GM23338 (cell line): ENCODE results near the gene TPRG1. TPM values are rescaled to one million over a fixed set of nuclear protein-coding genes. Genes with fewer than 3 reads are reported as not detected.

Source experiments
- ATAC-seq: fragments of 200-7000 bp; cut with Tn5 transposase; 3 replicates; pipeline ENCODE4 v1.9.1; 2020
- DNase-seq: peaks from one replicate; pipeline ENCODE4 v3.0.0-alpha.2; 2015; ENCODE audit warnings: low spot score
- H2AFZ ChIP-seq: fragments of 200-600 bp; sonication (generic); 2 replicates; pipeline ENCODE4 v1.8.0; 2016; ENCODE audit warnings: antibody characterized with exemption, mild to moderate bottlenecking, moderate library complexity
- H3F3A ChIP-seq: fragments of 200-600 bp; sonication (generic); replicated peaks from 2 replicates; pipeline ENCODE4 v1.8.0; 2017; ENCODE audit warnings: antibody characterized with exemption, mixed run types, low read depth
- H3K27ac ChIP-seq: fragments of 200-600 bp; sonication (generic); 2 replicates; pipeline ENCODE4 v1.6.1; 2016; ENCODE audit warnings: low read depth
- H3K27me3 ChIP-seq: fragments of 200-600 bp; sonication (generic); 2 replicates; pipeline ENCODE4 v1.8.0; 2016; ENCODE audit warnings: mild to moderate bottlenecking, mixed run types, moderate library complexity; ENCODE audit not compliant: insufficient read depth
- H3K36me3 ChIP-seq: fragments of 200-600 bp; sonication (generic); 2 replicates; pipeline ENCODE4 v1.8.0; 2016; ENCODE audit warnings: mild to moderate bottlenecking; ENCODE audit not compliant: insufficient read depth
- H3K4me1 ChIP-seq: fragments of 200-600 bp; sonication (generic); 2 replicates; pipeline ENCODE4 v1.8.0; 2016; ENCODE audit warnings: mild to moderate bottlenecking, moderate library complexity; ENCODE audit not compliant: insufficient read depth
- H3K4me2 ChIP-seq: fragments of 200-600 bp; sonication (generic); 2 replicates; pipeline ENCODE4 v1.7.1; 2017; ENCODE audit warnings: mixed run types
- H3K4me3 ChIP-seq: fragments of 200-600 bp; sonication (generic); 2 replicates; pipeline ENCODE4 v1.6.1; 2016; ENCODE audit warnings: mixed run types
- H3K79me2 ChIP-seq: fragments of 200-600 bp; sonication (generic); replicated peaks from 2 replicates; pipeline ENCODE4 v1.8.0; 2017; ENCODE audit warnings: mild to moderate bottlenecking; ENCODE audit not compliant: insufficient read depth
- H3K9me2 ChIP-seq: fragments of 200-600 bp; sonication (generic); 2 replicates; pipeline ENCODE4 v1.8.0; 2017; ENCODE audit not compliant: insufficient read depth
- H4K20me1 ChIP-seq: fragments of 200-600 bp; sonication (generic); replicated peaks from 2 replicates; pipeline ENCODE4 v1.8.0; 2017; ENCODE audit warnings: mild to moderate bottlenecking; ENCODE audit not compliant: insufficient read depth
- H3K27ac Mint-ChIP-seq: 2 replicates; pipeline ENCODE4 v1.8.0; 2020; ENCODE audit warnings: inconsistent platforms, mild to moderate bottlenecking, moderate library complexity, mixed read lengths
- H3K27me3 Mint-ChIP-seq: 3 replicates; pipeline ENCODE4 v1.8.0; 2022; ENCODE audit warnings: low read depth, mild to moderate bottlenecking, moderate library complexity, mixed read lengths, inconsistent platforms; ENCODE audit not compliant: insufficient read depth, poor library complexity
- H3K36me3 Mint-ChIP-seq: 3 replicates; pipeline ENCODE4 v1.8.0; 2021; ENCODE audit warnings: low read depth, mild to moderate bottlenecking, inconsistent platforms, moderate library complexity, mixed read lengths
- H3K4me1 Mint-ChIP-seq: 3 replicates; pipeline ENCODE4 v1.8.0; 2020; ENCODE audit warnings: mild to moderate bottlenecking, inconsistent platforms, mixed read lengths
- H3K4me3 Mint-ChIP-seq: 3 replicates; pipeline ENCODE4 v1.8.0; 2021; ENCODE audit warnings: moderate library complexity, mild to moderate bottlenecking, inconsistent platforms, mixed read lengths
- H3K9me3 Mint-ChIP-seq: 3 replicates; pipeline ENCODE4 v1.8.0; 2020; ENCODE audit warnings: moderate library complexity, mild to moderate bottlenecking, inconsistent platforms, mixed read lengths
- CREB1 ChIP-seq: fragments of 250-450 bp; sonication (Bioruptor Pico); IDR thresholded peaks from 2 replicates; pipeline ENCODE4 v1.5.0; 2020; ENCODE audit warnings: low read depth, mild to moderate bottlenecking, moderate library complexity
- CTCF ChIP-seq, 2 experiments: fragments of 200-600 bp in 1 of 2; sonication (generic) in 1 of 2; conservative IDR thresholded peaks; 2 replicates each; pipeline versions ENCODE4 v1.5.1 to v1.6.1; 2016 to 2017; ENCODE audit warnings: antibody characterized with exemption in 2 of 2, low read depth in 2 of 2, mild to moderate bottlenecking in 2 of 2, moderate library complexity in 1 of 2
- ETS1 ChIP-seq: IDR thresholded peaks from 2 replicates; pipeline ENCODE4 v1.6.1; 2016; ENCODE audit warnings: antibody characterized with exemption
- EZH2 ChIP-seq: fragments of 200-600 bp; sonication (generic); IDR thresholded peaks from one replicate; pipeline ENCODE4 v1.8.0; 2017; ENCODE audit warnings: antibody characterized with exemption, mild to moderate bottlenecking, low read depth; ENCODE audit not compliant: unreplicated experiment
- EZH2phosphoT487 ChIP-seq: fragments of 200-600 bp; sonication (generic); IDR thresholded peaks from one replicate; pipeline ENCODE4 v1.8.1; 2018; ENCODE audit warnings: antibody characterized with exemption; ENCODE audit not compliant: unreplicated experiment
- JUNB ChIP-seq: IDR thresholded peaks from one replicate; pipeline ENCODE4 v1.6.1; 2016; ENCODE audit warnings: antibody characterized with exemption; ENCODE audit not compliant: unreplicated experiment
- NANOG ChIP-seq: IDR thresholded peaks from 2 replicates; pipeline ENCODE4 v1.6.1; 2016; ENCODE audit warnings: antibody characterized with exemption, borderline replicate concordance
- POLR2AphosphoS5 ChIP-seq: IDR thresholded peaks from 2 replicates; pipeline ENCODE4 v1.6.1; 2016; ENCODE audit warnings: antibody characterized with exemption, low read depth
- REST ChIP-seq: IDR thresholded peaks from one replicate; pipeline ENCODE4 v1.6.1; 2018; ENCODE audit warnings: antibody characterized with exemption; ENCODE audit not compliant: unreplicated experiment
- STAT1 ChIP-seq: IDR thresholded peaks from one replicate; pipeline ENCODE4 v1.6.1; 2016; ENCODE audit warnings: antibody characterized with exemption; ENCODE audit not compliant: unreplicated experiment
- ZNF114 ChIP-seq: fragments of 250-450 bp; sonication (Bioruptor Pico); IDR thresholded peaks from 2 replicates; pipeline ENCODE4 v1.5.0; 2020; ENCODE audit warnings: mild to moderate bottlenecking, moderate library complexity
- ZNF331 ChIP-seq: fragments of 250-450 bp; sonication (Bioruptor Pico); IDR thresholded peaks from 2 replicates; pipeline ENCODE4 v1.5.0; 2020; ENCODE audit warnings: low read depth, mild to moderate bottlenecking, moderate library complexity
- ZNF462 ChIP-seq: fragments of 250-450 bp; sonication (Bioruptor Pico); IDR thresholded peaks from 2 replicates; pipeline ENCODE4 v1.5.0; 2020; ENCODE audit warnings: mild to moderate bottlenecking, moderate library complexity
- polyA plus RNA-seq: library from polyadenylated mRNA; unstranded; fragments of >200 nt; fragmentation: Nextera tagmentation; extraction: Ambion mirVana; gene quantifications from 2 replicates; pipeline ENCODE4 v1.2.1, GENCODE V29; 2016
- total RNA-seq: library from RNA; depleted of rRNA; stranded (reverse); fragments of >200 nt; shearing (Covaris generic); gene quantifications from 2 replicates; pipeline ENCODE4 v1.2.3, GENCODE V29; 2014

The TPRG1 gene
- total and polyA plus RNA-seq, 2 experiments from 2014 or later: 0.74 to 1.7 TPM

GRCh38 chr3:189275852-189276251 lies 104.1 kb downstream of the TPRG1 start:
- no peak overlapping the region for H3K27ac ChIP-seq
- Mint-ChIP-seq H3K9me3 (no peaks in the 10 kb centered on the region), H3K27ac (no peak overlapping the region), H3K27me3 (peaks cover 2% of the 10 kb centered on the region), H3K4me3 (no peak overlapping the region), H3K4me1 (peaks cover 2% of the 10 kb centered on the region; the same call in 1 of the 3 replicates), H3K36me3 (no peaks in the 10 kb centered on the region)
- H3K4me1 ChIP-seq: no peaks in the 10 kb centered on the region
- no peaks in the 10 kb centered on the region for H3K27me3 ChIP-seq
- no peak overlapping the region for H3K4me2 ChIP-seq
- H3K79me2 ChIP-seq: no peaks in the 10 kb centered on the region
- H2AFZ ChIP-seq: no peak overlapping the region
- no peaks in the 10 kb centered on the region for H3K9me2 ChIP-seq
- DNase-seq (no peak), ATAC-seq (no peak)
- H3F3A ChIP-seq: no peaks in the 10 kb centered on the region
- TF ChIP-seq ETS1 (no peak), JUNB (no peak), NANOG (no peak), CREB1 (CRISPR knock-in tag) (no peak), ZNF462 (CRISPR knock-in tag) (no peak), STAT1 (no peak), EZH2 (no peak), REST (no peak), ZNF114 (CRISPR knock-in tag) (no peak), POLR2AphosphoS5 (no peak), EZH2phosphoT487 (no peak), CTCF (conservative IDR thresholded peaks at IDR 0.05; ENCODE audit: low read depth in 2 of 2) (no peak), ZNF331 (CRISPR knock-in tag) (no peak)
- H3K36me3 ChIP-seq: no peaks in the 10 kb centered on the region
- H3K4me3 ChIP-seq: no peak overlapping the region
- H4K20me1 ChIP-seq: no peaks in the 10 kb centered on the region
